Vagina (tissue), 2 donors: ENCODE data around the gene RAN. TPM values are rescaled to one million over a fixed set of nuclear protein-coding genes. Genes with fewer than 3 reads are reported as not detected.

Experiments used
- DNase-seq, 2 donors: peaks; one replicate each; pipeline ENCODE4 v3.0.0-alpha.2; 2017; ENCODE audit errors: extremely low spot score in 2 of 2
- H3K27ac ChIP-seq: fragments of 200-600 bp; sonication (generic); one replicate; pipeline ENCODE4 v1.5.1; 2019
- H3K27me3 ChIP-seq: fragments of 200-600 bp; sonication (generic); one replicate; pipeline ENCODE4 v1.5.1; 2019
- H3K36me3 ChIP-seq, 2 donors: fragments of 200-600 bp; sonication (generic); one replicate each; pipeline ENCODE4 v1.5.1; 2017 to 2019
- H3K4me1 ChIP-seq: fragments of 200-600 bp; sonication (generic); one replicate; pipeline ENCODE4 v1.5.1; 2019
- H3K4me3 ChIP-seq, 2 donors: fragments of 200-600 bp; sonication (generic); 1 replicate in 1 of 2; 2 replicates in 1 of 2; pipeline ENCODE4 v1.5.1; 2016 to 2019
- H3K9me3 ChIP-seq: fragments of 200-600 bp; sonication (generic); one replicate; pipeline ENCODE4 v1.5.1; 2019
- POLR2A ChIP-seq, 2 donors: fragments of 450-650 bp; IDR thresholded peaks; one replicate each; pipeline ENCODE4 v1.6.1; 2017; ENCODE audit warnings: antibody characterized with exemption in 2 of 2, mild to moderate bottlenecking in 2 of 2, moderate library complexity in 2 of 2
- POLR2AphosphoS5 ChIP-seq, 2 donors: sonication (generic); formaldehyde crosslinking; IDR thresholded peaks; one replicate each; pipeline ENCODE4 v1.9.0; 2017; ENCODE audit warnings: antibody characterized with exemption in 2 of 2, mild to moderate bottlenecking in 2 of 2, low read depth in 1 of 2; ENCODE audit not compliant: insufficient read depth in 1 of 2
- intact Hi-C: fragments of 100-400 bp; cut with DNase I; formaldehyde crosslinking; loops from one replicate; pipeline ENCODE4 v1.15.1; 2023
- total RNA-seq: library from RNA; depleted of rRNA; stranded (reverse); fragments of >200 nt; gene quantifications from one replicate; pipeline ENCODE4 v1.2.3, GENCODE V29; 2016
- TF ChIP-seq, protein P1 (sequence below), 3 experiments: fragments of 450-650 bp in 2 of 3; fragments of 200-600 bp in 1 of 3; sonication (generic) in 1 of 3; IDR thresholded peaks; one replicate each; pipeline ENCODE4 v1.5.1; 2017 to 2019; ENCODE audit warnings: antibody characterized with exemption in 3 of 3, mild to moderate bottlenecking in 2 of 3, moderate library complexity in 2 of 3

Gene RAN
- total RNA-seq, 1 donor from 2014 or later, result 250 TPM

DNA sequence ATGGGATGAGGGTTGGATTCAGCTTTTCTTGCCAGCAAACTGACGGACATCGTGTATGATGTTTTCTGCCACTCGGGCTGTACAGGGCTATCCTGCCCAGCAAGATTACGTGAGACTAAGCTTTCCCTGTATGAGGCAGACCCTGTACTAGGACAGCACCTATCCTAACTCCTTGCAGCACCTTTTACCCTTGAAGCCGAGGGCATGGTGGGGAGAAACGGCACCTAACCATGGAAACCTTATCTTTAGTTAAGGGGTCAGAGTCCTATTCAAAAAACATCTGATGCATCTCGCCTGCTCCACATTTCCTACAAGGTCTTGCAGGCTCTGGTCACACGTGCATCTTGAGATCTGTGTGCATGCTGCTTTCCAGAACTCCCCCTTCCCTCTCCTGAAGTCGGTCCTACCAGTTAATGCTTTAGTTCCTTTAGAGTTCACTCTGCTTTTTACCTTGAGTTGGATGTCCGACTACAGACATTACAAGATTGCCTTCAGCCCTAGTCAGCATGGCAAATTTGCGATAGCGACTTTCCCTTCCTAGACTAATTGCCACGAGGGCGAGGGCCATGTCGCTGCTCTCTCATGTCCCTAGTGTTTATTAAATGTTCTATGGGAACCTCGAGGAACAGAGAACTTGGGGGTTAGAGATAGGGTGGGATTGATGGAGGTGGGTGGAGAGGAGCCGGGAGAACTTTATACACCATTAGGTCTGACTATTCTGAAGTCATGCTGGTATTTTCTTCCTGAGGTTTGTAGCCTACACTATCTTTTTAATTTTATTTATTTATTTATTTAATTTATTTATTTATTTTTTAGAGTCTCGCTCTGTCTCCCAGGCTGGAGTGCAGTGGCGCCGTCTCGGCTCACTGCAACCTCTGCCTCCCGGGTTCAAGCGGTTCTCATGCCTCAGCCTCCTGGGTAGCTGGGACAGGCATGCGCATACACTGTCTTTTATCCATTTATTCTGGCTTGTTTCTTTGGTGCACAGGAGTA is 6.6 kb downstream of the RAN start:
- TF ChIP-seq POLR2AphosphoS5 (IDR thresholded peaks at IDR 0.05; ENCODE audit: insufficient read depth in 1 of 2, low read depth in 1 of 2) (no peak), POLR2A (IDR thresholded peaks at IDR 0.05) (no peak)
- TF ChIP-seq, protein P1, sequence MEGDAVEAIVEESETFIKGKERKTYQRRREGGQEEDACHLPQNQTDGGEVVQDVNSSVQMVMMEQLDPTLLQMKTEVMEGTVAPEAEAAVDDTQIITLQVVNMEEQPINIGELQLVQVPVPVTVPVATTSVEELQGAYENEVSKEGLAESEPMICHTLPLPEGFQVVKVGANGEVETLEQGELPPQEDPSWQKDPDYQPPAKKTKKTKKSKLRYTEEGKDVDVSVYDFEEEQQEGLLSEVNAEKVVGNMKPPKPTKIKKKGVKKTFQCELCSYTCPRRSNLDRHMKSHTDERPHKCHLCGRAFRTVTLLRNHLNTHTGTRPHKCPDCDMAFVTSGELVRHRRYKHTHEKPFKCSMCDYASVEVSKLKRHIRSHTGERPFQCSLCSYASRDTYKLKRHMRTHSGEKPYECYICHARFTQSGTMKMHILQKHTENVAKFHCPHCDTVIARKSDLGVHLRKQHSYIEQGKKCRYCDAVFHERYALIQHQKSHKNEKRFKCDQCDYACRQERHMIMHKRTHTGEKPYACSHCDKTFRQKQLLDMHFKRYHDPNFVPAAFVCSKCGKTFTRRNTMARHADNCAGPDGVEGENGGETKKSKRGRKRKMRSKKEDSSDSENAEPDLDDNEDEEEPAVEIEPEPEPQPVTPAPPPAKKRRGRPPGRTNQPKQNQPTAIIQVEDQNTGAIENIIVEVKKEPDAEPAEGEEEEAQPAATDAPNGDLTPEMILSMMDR (IDR thresholded peaks at IDR 0.05), result no peak
- Histone ChIP-seq H3K36me3 (peaks cover 4 to 36% of the 10 kb centered on the region in 2 donors), H3K4me1 (peaks cover 28% of the 10 kb centered on the region), H3K27ac (no peak overlapping the region), H3K27me3 (no peaks in the 10 kb centered on the region), H3K9me3 (no peaks in the 10 kb centered on the region), H3K4me3 (no peak overlapping the region)
- intact Hi-C loops, result no loop called here
- no peak for DNase-seq

DNA sequence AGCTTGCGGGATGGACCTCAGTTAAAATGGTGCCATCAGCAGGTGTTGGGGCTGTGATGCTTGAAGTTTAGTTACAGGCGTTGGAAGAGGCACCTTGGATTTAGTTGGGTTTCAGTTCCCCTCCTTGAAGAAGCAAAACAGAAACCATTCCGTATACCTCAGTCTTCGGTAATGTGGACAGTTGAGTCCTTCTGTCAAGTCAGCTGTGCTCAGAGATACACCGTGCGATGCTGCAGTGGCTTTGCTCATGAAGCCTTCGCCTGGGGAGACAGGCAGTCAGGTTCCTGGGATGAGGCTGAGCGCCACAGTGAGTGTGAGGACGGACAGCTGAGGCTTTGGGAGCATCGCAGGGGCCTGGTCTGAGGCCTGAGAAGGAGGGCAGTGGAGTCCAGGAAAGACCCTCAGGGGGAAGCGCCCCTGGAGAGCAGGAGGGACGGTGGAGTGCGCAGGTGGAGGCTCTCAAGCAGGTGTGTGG is 7.4 kb downstream of the RAN start:
- Histone ChIP-seq H3K4me1 (peaks cover 20% of the 10 kb centered on the region), H3K9me3 (no peaks in the 10 kb centered on the region), H3K4me3 (no peak overlapping the region), H3K27ac (no peak overlapping the region), H3K36me3 (peaks cover 4 to 28% of the 10 kb centered on the region in 2 donors), H3K27me3 (no peaks in the 10 kb centered on the region)
- no peak for DNase-seq
- intact Hi-C loops, result no loop called here
- TF ChIP-seq, protein P1 (IDR thresholded peaks at IDR 0.05), result no peak
- TF ChIP-seq POLR2AphosphoS5 (IDR thresholded peaks at IDR 0.05; ENCODE audit: insufficient read depth in 1 of 2, low read depth in 1 of 2) (no peak), POLR2A (IDR thresholded peaks at IDR 0.05) (no peak)

DNA sequence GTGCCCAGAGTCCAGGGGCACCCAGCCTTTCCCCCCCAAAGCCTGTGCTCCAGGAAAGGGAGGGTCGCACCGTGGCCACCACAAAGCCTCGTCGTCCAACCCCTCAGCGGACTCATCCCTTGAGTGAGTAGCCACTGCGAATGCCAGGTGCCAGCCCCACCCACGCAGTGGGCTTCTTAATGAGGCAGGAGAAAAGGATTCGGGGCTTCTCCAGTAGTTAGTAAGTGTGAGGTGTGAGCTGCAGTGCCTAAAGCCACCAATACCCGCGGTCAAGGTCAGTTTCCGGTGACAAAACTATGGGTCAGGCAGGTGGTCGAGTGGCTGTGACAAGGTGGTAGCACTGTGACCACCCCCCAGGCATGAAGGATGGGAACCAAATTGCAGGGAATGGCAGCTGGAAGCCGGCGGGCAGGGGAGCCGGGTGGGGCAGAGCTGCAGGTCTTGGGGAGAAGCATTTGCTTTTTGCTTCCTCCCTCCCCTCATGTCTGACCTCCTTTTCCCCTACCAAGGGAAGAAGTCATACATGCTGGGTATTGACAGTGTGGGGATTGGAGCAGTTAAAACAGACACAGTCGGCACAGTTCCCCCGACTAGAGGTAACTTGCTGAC is 8.0 kb downstream of the RAN start:
- no peak for DNase-seq
- intact Hi-C loops, result no loop called here
- no peaks in the 10 kb centered on the region for H3K9me3 ChIP-seq
- no peak overlapping the region for H3K27ac ChIP-seq
- H3K36me3 ChIP-seq, result peaks cover 4 to 22% of the 10 kb centered on the region in 2 donors
- no peak for TF ChIP-seq POLR2AphosphoS5 (IDR thresholded peaks at IDR 0.05; ENCODE audit: insufficient read depth in 1 of 2, low read depth in 1 of 2)
- no peak for TF ChIP-seq POLR2A (IDR thresholded peaks at IDR 0.05)
- TF ChIP-seq, protein P1 (IDR thresholded peaks at IDR 0.05), result no peak
- H3K4me3 ChIP-seq, result peak overlapping the region; percentile 24 to 30
- peaks cover 14% of the 10 kb centered on the region for H3K4me1 ChIP-seq
- no peaks in the 10 kb centered on the region for H3K27me3 ChIP-seq

DNA sequence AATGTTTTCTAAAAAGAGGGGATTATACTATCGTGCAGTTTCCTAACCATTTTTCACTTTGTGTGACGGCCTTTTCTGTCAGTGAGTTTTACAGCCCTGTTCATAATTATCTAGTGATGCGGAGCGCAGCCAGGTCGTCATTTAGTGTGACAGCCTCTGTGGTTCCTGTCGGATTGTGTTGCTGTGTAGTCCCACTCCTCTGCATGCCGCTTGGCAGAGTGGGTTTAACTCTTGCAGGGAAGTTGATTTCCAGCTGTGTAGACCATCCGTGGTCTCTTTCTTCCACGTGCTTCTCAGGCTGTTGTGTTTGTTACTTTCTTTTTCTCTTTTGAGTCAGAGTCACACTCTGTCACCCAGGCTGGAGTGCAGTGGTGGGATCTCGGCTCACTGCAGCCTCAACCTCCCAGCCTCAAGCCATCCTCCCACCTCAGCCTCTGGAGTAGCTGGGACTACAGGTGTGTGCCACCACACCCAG is 8.6 kb downstream of the RAN start:
- Histone ChIP-seq H3K27me3 (no peaks in the 10 kb centered on the region), H3K9me3 (no peaks in the 10 kb centered on the region), H3K4me3 (peak overlapping the region; percentile 24 to 30), H3K36me3 (peaks cover under 1 to 16% of the 10 kb centered on the region in 2 donors), H3K27ac (no peak overlapping the region), H3K4me1 (peaks cover 11% of the 10 kb centered on the region)
- TF ChIP-seq POLR2AphosphoS5 (IDR thresholded peaks at IDR 0.05; ENCODE audit: insufficient read depth in 1 of 2, low read depth in 1 of 2) (no peak), POLR2A (IDR thresholded peaks at IDR 0.05) (no peak)
- TF ChIP-seq, protein P1 (IDR thresholded peaks at IDR 0.05), result no peak
- intact Hi-C loops, result no loop called here
- DNase-seq, result no peak
